GM23338 (cell line): ENCODE data around the gene RFNG. TPM values are rescaled to one million over a fixed set of nuclear protein-coding genes. Genes with fewer than 3 reads are reported as not detected.

Experiments
- ATAC-seq: fragments of 200-7000 bp; cut with Tn5 transposase; 3 replicates; pipeline ENCODE4 v1.9.1; 2020
- DNase-seq: peaks from one replicate; pipeline ENCODE4 v3.0.0-alpha.2; 2015; ENCODE audit warnings: low spot score
- H2AFZ ChIP-seq: fragments of 200-600 bp; sonication (generic); 2 replicates; pipeline ENCODE4 v1.8.0; 2016; ENCODE audit warnings: antibody characterized with exemption, mild to moderate bottlenecking, moderate library complexity
- H3F3A ChIP-seq: fragments of 200-600 bp; sonication (generic); replicated peaks from 2 replicates; pipeline ENCODE4 v1.8.0; 2017; ENCODE audit warnings: antibody characterized with exemption, mixed run types, low read depth
- H3K27ac ChIP-seq: fragments of 200-600 bp; sonication (generic); 2 replicates; pipeline ENCODE4 v1.6.1; 2016; ENCODE audit warnings: low read depth
- H3K27me3 ChIP-seq: fragments of 200-600 bp; sonication (generic); 2 replicates; pipeline ENCODE4 v1.8.0; 2016; ENCODE audit warnings: mild to moderate bottlenecking, mixed run types, moderate library complexity; ENCODE audit not compliant: insufficient read depth
- H3K36me3 ChIP-seq: fragments of 200-600 bp; sonication (generic); 2 replicates; pipeline ENCODE4 v1.8.0; 2016; ENCODE audit warnings: mild to moderate bottlenecking; ENCODE audit not compliant: insufficient read depth
- H3K4me1 ChIP-seq: fragments of 200-600 bp; sonication (generic); 2 replicates; pipeline ENCODE4 v1.8.0; 2016; ENCODE audit warnings: mild to moderate bottlenecking, moderate library complexity; ENCODE audit not compliant: insufficient read depth
- H3K4me2 ChIP-seq: fragments of 200-600 bp; sonication (generic); 2 replicates; pipeline ENCODE4 v1.7.1; 2017; ENCODE audit warnings: mixed run types
- H3K4me3 ChIP-seq: fragments of 200-600 bp; sonication (generic); 2 replicates; pipeline ENCODE4 v1.6.1; 2016; ENCODE audit warnings: mixed run types
- H3K79me2 ChIP-seq: fragments of 200-600 bp; sonication (generic); replicated peaks from 2 replicates; pipeline ENCODE4 v1.8.0; 2017; ENCODE audit warnings: mild to moderate bottlenecking; ENCODE audit not compliant: insufficient read depth
- H3K9me2 ChIP-seq: fragments of 200-600 bp; sonication (generic); 2 replicates; pipeline ENCODE4 v1.8.0; 2017; ENCODE audit not compliant: insufficient read depth
- H4K20me1 ChIP-seq: fragments of 200-600 bp; sonication (generic); replicated peaks from 2 replicates; pipeline ENCODE4 v1.8.0; 2017; ENCODE audit warnings: mild to moderate bottlenecking; ENCODE audit not compliant: insufficient read depth
- H3K27ac Mint-ChIP-seq: 2 replicates; pipeline ENCODE4 v1.8.0; 2020; ENCODE audit warnings: inconsistent platforms, mild to moderate bottlenecking, moderate library complexity, mixed read lengths
- H3K27me3 Mint-ChIP-seq: 3 replicates; pipeline ENCODE4 v1.8.0; 2022; ENCODE audit warnings: low read depth, mild to moderate bottlenecking, moderate library complexity, mixed read lengths, inconsistent platforms; ENCODE audit not compliant: insufficient read depth, poor library complexity
- H3K36me3 Mint-ChIP-seq: 3 replicates; pipeline ENCODE4 v1.8.0; 2021; ENCODE audit warnings: low read depth, mild to moderate bottlenecking, inconsistent platforms, moderate library complexity, mixed read lengths
- H3K4me1 Mint-ChIP-seq: 3 replicates; pipeline ENCODE4 v1.8.0; 2020; ENCODE audit warnings: mild to moderate bottlenecking, inconsistent platforms, mixed read lengths
- H3K4me3 Mint-ChIP-seq: 3 replicates; pipeline ENCODE4 v1.8.0; 2021; ENCODE audit warnings: moderate library complexity, mild to moderate bottlenecking, inconsistent platforms, mixed read lengths
- H3K9me3 Mint-ChIP-seq: 3 replicates; pipeline ENCODE4 v1.8.0; 2020; ENCODE audit warnings: moderate library complexity, mild to moderate bottlenecking, inconsistent platforms, mixed read lengths
- JUNB ChIP-seq: IDR thresholded peaks from one replicate; pipeline ENCODE4 v1.6.1; 2016; ENCODE audit warnings: antibody characterized with exemption; ENCODE audit not compliant: unreplicated experiment
- NANOG ChIP-seq: IDR thresholded peaks from 2 replicates; pipeline ENCODE4 v1.6.1; 2016; ENCODE audit warnings: antibody characterized with exemption, borderline replicate concordance
- ZNF462 ChIP-seq: fragments of 250-450 bp; sonication (Bioruptor Pico); IDR thresholded peaks from 2 replicates; pipeline ENCODE4 v1.5.0; 2020; ENCODE audit warnings: mild to moderate bottlenecking, moderate library complexity
- polyA plus RNA-seq: library from polyadenylated mRNA; unstranded; fragments of >200 nt; fragmentation: Nextera tagmentation; extraction: Ambion mirVana; gene quantifications from 2 replicates; pipeline ENCODE4 v1.2.1, GENCODE V29; 2016
- total RNA-seq: library from RNA; depleted of rRNA; stranded (reverse); fragments of >200 nt; shearing (Covaris generic); gene quantifications from 2 replicates; pipeline ENCODE4 v1.2.3, GENCODE V29; 2014

Gene RFNG
- total and polyA plus RNA-seq, 2 experiments from 2014 or later, result 18.0 to 44.7 TPM

DNA sequence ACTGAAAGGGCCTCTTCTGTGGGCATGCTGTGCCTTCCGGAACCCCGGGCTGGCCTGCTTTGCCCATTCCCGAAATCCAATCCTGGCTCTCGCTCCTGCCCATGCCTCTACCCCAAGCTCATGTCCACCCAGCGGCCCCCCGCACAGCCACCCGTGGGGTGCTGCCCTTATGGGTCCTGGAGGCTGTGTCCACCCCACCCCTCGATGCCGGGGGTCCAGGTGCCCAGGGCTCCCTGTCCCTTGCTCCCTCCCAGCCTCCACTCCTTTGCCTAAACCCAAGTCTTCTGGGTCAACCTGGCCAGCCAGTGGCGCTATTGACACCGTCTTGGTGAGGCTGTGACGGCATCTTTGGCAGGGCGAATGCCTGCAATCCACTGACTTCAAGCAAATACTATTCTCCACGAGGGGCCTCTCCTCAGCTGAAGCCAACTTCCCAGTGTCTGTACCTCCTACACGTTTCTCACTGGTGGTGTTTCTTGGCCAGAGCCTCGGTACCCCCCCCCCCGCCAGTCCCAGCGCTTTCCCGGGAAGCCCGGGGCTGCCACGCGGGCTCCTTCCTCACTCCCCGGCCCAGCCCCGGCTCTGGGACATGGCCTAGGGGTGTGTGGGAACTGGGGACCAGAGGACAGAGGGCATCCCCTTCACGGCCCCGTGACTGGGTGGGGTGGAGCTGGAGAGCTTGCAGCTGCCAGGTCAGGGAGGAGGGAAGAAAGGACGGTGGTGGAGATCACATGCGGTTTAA is 26.2 kb upstream of the RFNG start (continued):
- TF ChIP-seq ZNF462 (CRISPR knock-in tag) (no peak), JUNB (no peak), NANOG (no peak)

GRCh38 chr17:82076785-82077591 is 25.4 kb upstream of the RFNG start:
- Mint-ChIP-seq H3K36me3 (peaks cover 28% of the 10 kb centered on the region), H3K4me3 (no peak overlapping the region), H3K27ac (no peak overlapping the region), H3K9me3 (no peaks in the 10 kb centered on the region; the same call in 1 of the 3 replicates), H3K4me1 (peaks cover 3% of the 10 kb centered on the region), H3K27me3 (peaks cover 31% of the 10 kb centered on the region)
- no peak overlapping the region for H3K4me2 ChIP-seq
- no peak overlapping the region for H3K4me3 ChIP-seq
- DNase-seq (peak; percentile 65), ATAC-seq (peak; percentile 50)
- H3K27ac ChIP-seq, result peak overlapping the region; percentile 55; the same call in 1 of the 2 replicates
- H3K9me2 ChIP-seq, result no peaks in the 10 kb centered on the region
- H3K36me3 ChIP-seq, result peaks cover 10% of the 10 kb centered on the region; the same call in 1 of the 2 replicates
- H3F3A ChIP-seq, result peaks cover 20% of the 10 kb centered on the region
- H3K4me1 ChIP-seq, result no peaks in the 10 kb centered on the region
- no peaks in the 10 kb centered on the region for H3K79me2 ChIP-seq
- H2AFZ ChIP-seq, result no peak overlapping the region
- no peaks in the 10 kb centered on the region; the same call in 1 of the 2 replicates for H3K27me3 ChIP-seq
- H4K20me1 ChIP-seq, result peaks cover 8% of the 10 kb centered on the region; the same call in 1 of the 2 replicates
- no peak for TF ChIP-seq ZNF462 (CRISPR knock-in tag)
